ENCODE results near the gene PLCH1.

The PLCH1 gene

DNA sequence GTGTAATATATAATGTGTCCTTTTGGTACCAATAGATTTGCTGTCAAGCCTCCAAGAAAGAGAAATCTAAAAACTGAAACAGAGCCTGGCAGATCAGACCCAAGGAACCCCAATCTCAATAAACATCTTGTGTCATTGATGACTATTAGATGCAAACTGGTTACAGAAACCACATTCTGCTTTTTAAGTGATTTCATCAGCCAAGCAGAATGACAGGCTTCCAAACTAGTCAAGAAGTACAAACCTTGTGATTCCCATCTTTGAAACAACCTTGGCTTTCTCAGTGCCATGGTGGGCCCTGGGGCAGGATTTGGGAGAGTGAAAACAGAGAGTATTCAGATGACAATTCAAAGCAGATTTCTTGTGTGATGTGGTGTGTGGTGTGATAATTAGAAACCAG, 405.8 kb downstream of the PLCH1 start:
- Histone ChIP-seq H3K27ac (ENCODE audit: low read length) (no peak overlapping the region), H3K4me3 (ENCODE audit: low read length) (no peak overlapping the region), H3K36me3 (ENCODE audit: insufficient read depth, low read depth, low read length) (no peaks in the 10 kb centered on the region), H3K9ac (ENCODE audit: low read depth, low read length) (no peak overlapping the region), H3K4me1 (ENCODE audit: insufficient read depth, low read length) (peaks cover 8% of the 10 kb centered on the region; the same call in 1 of the 2 replicates), H3K9me3 (ENCODE audit: insufficient read depth, low read depth, low read length) (no peaks in the 10 kb centered on the region), H3K27me3 (ENCODE audit: insufficient read depth, low read length) (no peaks in the 10 kb centered on the region)

DNA sequence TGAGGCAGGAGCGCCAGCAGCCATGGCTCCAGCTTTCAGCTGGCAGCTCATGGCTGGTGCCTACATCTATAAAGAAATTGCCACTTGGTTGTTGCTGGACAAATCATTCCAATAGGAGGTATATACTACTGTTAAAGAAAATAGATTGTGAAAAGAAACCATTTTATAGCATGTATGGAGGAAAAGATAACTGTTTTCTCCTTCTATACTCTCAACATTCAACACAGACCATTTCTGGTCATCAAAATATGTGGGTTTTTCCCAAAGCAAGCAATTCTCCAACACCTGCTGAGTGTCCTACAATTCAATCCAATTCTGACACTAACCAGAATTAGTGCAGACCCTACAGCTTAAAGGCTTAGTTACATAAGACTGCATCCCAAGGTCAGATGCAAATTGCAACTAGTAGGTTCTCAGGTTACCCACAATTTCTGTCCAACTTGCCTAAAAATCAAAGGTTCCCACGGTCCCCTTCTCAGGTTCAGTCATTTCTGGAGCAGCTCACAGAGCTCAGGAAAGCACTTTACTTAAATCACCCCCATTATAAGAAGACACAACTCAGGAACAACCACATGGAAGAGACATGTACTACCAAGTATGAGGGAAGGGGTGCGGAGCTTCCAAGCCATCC, 409.0 kb downstream of the PLCH1 start:
- H3K9me3 ChIP-seq (ENCODE audit: insufficient read depth, low read depth, low read length), result no peaks in the 10 kb centered on the region
- no peak overlapping the region for H3K27ac ChIP-seq (ENCODE audit: low read length)
- H3K4me1 ChIP-seq (ENCODE audit: insufficient read depth, low read length), result 0 out of 2 replicates have a peak, but pooled peaks cover 4% of the 10 kb centered on the region
- no peaks in the 10 kb centered on the region for H3K27me3 ChIP-seq (ENCODE audit: insufficient read depth, low read length)
- no peak overlapping the region for H3K4me3 ChIP-seq (ENCODE audit: low read length)
- no peak overlapping the region for H3K9ac ChIP-seq (ENCODE audit: low read depth, low read length)
- H3K36me3 ChIP-seq (ENCODE audit: insufficient read depth, low read depth, low read length), result no peaks in the 10 kb centered on the region

DNA sequence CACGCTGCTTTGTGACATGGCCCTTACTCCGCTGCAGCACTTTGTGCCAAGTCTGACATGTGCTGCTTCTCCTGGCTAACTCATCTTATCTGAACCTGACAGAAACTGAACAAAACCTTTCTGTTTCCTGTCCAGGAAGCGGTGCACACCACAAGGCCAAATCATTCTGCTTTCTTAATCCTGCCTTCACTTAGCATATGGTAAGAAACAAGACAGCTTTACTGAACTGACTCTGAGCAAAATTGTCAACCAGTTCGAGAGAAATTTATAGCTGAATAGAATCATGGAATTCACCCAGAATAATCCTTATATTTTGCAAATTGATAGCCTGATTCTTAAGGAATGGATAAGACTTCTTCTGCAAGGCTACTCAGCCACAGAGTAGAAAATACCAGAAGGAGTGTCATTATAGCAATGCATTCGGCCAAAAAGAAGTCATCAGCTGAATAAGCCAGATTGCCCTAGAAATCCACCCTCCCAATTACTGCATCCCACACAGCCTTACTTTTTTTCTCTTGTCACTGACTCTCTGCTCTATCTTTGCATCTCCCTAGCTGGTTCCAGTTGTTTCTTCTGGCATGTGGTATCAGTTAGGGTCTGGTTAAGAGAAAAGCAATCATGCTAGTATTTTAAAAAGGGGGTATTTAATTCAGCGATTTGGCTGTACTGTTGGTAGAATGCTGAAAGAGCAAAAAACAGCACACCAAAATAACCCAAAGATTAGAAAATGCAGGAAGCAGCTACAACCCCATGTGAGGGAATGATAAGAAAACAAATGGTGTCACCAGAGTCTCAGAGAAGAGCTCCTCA, 409.8 kb downstream of the PLCH1 start:
- H3K4me1 ChIP-seq (ENCODE audit: insufficient read depth, low read length), result 0 out of 2 replicates have a peak, but pooled peaks cover 4% of the 10 kb centered on the region
- no peak overlapping the region for H3K27ac ChIP-seq (ENCODE audit: low read length)
- no peak overlapping the region for H3K4me3 ChIP-seq (ENCODE audit: low read length)
- no peak overlapping the region for H3K9ac ChIP-seq (ENCODE audit: low read depth, low read length)
- H3K9me3 ChIP-seq (ENCODE audit: insufficient read depth, low read depth, low read length), result no peaks in the 10 kb centered on the region
- H3K36me3 ChIP-seq (ENCODE audit: insufficient read depth, low read depth, low read length), result no peaks in the 10 kb centered on the region
- H3K27me3 ChIP-seq (ENCODE audit: insufficient read depth, low read length), result no peaks in the 10 kb centered on the region

GRCh38 chr3:155334215-155334913, 410.5 kb downstream of the PLCH1 start:
- H3K27ac ChIP-seq (ENCODE audit: low read length), result no peak overlapping the region
- no peak overlapping the region for H3K9ac ChIP-seq (ENCODE audit: low read depth, low read length)
- no peaks in the 10 kb centered on the region for H3K36me3 ChIP-seq (ENCODE audit: insufficient read depth, low read depth, low read length)

DNA sequence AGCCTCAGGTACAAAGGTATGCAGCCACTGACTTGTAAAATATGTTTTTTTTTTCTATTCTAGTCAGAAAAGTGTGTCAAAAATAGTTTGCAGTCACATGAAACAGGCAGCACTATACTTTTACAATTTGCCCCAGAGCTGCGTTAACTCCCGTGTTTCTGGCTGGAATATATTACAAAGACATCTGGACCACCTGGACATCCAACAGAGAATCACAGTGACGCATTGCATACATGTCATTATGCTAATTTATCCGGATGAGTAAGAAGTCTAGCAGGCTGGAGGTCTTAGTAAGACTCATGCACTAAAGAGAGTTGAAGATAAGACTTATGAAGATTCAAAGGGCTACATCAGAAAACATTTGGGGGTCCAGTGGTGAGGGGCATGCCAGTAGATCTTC, 412.2 kb downstream of the PLCH1 start:
- Histone ChIP-seq H3K36me3 (ENCODE audit: insufficient read depth, low read depth, low read length) (no peaks in the 10 kb centered on the region), H3K4me3 (ENCODE audit: low read length) (no peak overlapping the region), H3K4me1 (ENCODE audit: insufficient read depth, low read length) (0 out of 2 replicates have a peak, but pooled peaks cover 4% of the 10 kb centered on the region)

More at GRCh38 chr3:155334215-155334913, 410.5 kb downstream of the PLCH1 start:
- Histone ChIP-seq H3K27me3 (ENCODE audit: insufficient read depth, low read length) (no peaks in the 10 kb centered on the region), H3K4me1 (ENCODE audit: insufficient read depth, low read length) (0 out of 2 replicates have a peak, but pooled peaks cover 4% of the 10 kb centered on the region), H3K4me3 (ENCODE audit: low read length) (no peak overlapping the region), H3K9me3 (ENCODE audit: insufficient read depth, low read depth, low read length) (no peaks in the 10 kb centered on the region)

GRCh38 chr3:155331078-155331477, 413.8 kb downstream of the PLCH1 start:
- Histone ChIP-seq H3K4me3 (ENCODE audit: low read length) (no peak overlapping the region), H3K27ac (ENCODE audit: low read length) (no peak overlapping the region), H3K36me3 (ENCODE audit: insufficient read depth, low read depth, low read length) (no peaks in the 10 kb centered on the region), H3K27me3 (ENCODE audit: insufficient read depth, low read length) (no peaks in the 10 kb centered on the region), H3K4me1 (ENCODE audit: insufficient read depth, low read length) (0 out of 2 replicates have a peak, but pooled peaks cover 4% of the 10 kb centered on the region), H3K9ac (ENCODE audit: low read depth, low read length) (no peak overlapping the region), H3K9me3 (ENCODE audit: insufficient read depth, low read depth, low read length) (no peaks in the 10 kb centered on the region)

More for the DNA sequence above, 412.2 kb downstream of the PLCH1 start:
- no peaks in the 10 kb centered on the region for H3K27me3 ChIP-seq (ENCODE audit: insufficient read depth, low read length)
- H3K9ac ChIP-seq (ENCODE audit: low read depth, low read length), result no peak overlapping the region
- no peak overlapping the region for H3K27ac ChIP-seq (ENCODE audit: low read length)
- H3K9me3 ChIP-seq (ENCODE audit: insufficient read depth, low read depth, low read length), result no peaks in the 10 kb centered on the region

- Histone ChIP-seq H3K36me3 (ENCODE audit: insufficient read depth, low read depth, low read length) (no peaks in the 10 kb centered on the region), H3K9ac (ENCODE audit: low read depth, low read length) (no peak overlapping the region), H3K4me1 (ENCODE audit: insufficient read depth, low read length) (0 out of 2 replicates have a peak, but pooled peaks cover 4% of the 10 kb centered on the region), H3K4me3 (ENCODE audit: low read length) (no peak overlapping the region), H3K9me3 (ENCODE audit: insufficient read depth, low read depth, low read length) (no peaks in the 10 kb centered on the region), H3K27me3 (ENCODE audit: insufficient read depth, low read length) (no peaks in the 10 kb centered on the region), H3K27ac (ENCODE audit: low read length) (no peak overlapping the region)
Observed at GRCh38 chr3:155330370-155330769, 414.5 kb downstream of the PLCH1 start.

- H3K9ac ChIP-seq (ENCODE audit: low read depth, low read length), result no peak overlapping the region
- H3K9me3 ChIP-seq (ENCODE audit: insufficient read depth, low read depth, low read length), result no peaks in the 10 kb centered on the region
- no peak overlapping the region for H3K27ac ChIP-seq (ENCODE audit: low read length)
- no peaks in the 10 kb centered on the region for H3K27me3 ChIP-seq (ENCODE audit: insufficient read depth, low read length)
- H3K36me3 ChIP-seq (ENCODE audit: insufficient read depth, low read depth, low read length), result no peaks in the 10 kb centered on the region
- 0 out of 2 replicates have a peak, but pooled peaks cover 4% of the 10 kb centered on the region for H3K4me1 ChIP-seq (ENCODE audit: insufficient read depth, low read length)
- H3K4me3 ChIP-seq (ENCODE audit: low read length), result no peak overlapping the region
Observed at GRCh38 chr3:155329513-155330048, 415.3 kb downstream of the PLCH1 start.

GRCh38 chr3:155327871-155328270, 417.0 kb downstream of the PLCH1 start:
- Histone ChIP-seq H3K4me3 (ENCODE audit: low read length) (no peak overlapping the region), H3K27me3 (ENCODE audit: insufficient read depth, low read length) (no peaks in the 10 kb centered on the region)

DNA sequence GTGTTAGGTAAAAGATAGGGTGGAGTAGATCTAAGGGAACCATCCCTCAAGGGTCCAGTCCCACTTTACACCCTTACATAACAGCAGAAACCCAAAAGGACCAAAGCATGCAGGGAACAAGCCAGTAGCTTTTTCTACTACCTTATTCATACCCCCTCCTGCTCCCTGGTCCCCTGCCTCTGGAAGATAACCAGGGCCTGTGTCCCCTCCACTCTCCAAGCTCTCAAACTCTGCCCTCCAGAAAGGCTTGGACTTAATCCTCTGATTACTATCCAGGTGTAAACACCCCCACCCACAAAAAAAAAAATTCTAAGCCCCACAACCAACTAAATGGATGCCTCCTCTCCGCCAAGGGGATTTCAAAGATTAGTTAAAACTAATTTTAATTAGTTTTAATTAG, 417.4 kb downstream of the PLCH1 start:
- H3K9ac ChIP-seq (ENCODE audit: low read depth, low read length), result no peak overlapping the region
- no peaks in the 10 kb centered on the region for H3K27me3 ChIP-seq (ENCODE audit: insufficient read depth, low read length)
- no peak overlapping the region for H3K4me3 ChIP-seq (ENCODE audit: low read length)
- H3K4me1 ChIP-seq (ENCODE audit: insufficient read depth, low read length), result no peaks in the 10 kb centered on the region
- no peaks in the 10 kb centered on the region for H3K36me3 ChIP-seq (ENCODE audit: insufficient read depth, low read depth, low read length)
- H3K27ac ChIP-seq (ENCODE audit: low read length), result no peak overlapping the region
- H3K9me3 ChIP-seq (ENCODE audit: insufficient read depth, low read depth, low read length), result no peaks in the 10 kb centered on the region

More at GRCh38 chr3:155327871-155328270, 417.0 kb downstream of the PLCH1 start:
- Histone ChIP-seq H3K27ac (ENCODE audit: low read length) (no peak overlapping the region), H3K4me1 (ENCODE audit: insufficient read depth, low read length) (0 out of 2 replicates have a peak, but pooled peaks cover 4% of the 10 kb centered on the region), H3K9ac (ENCODE audit: low read depth, low read length) (no peak overlapping the region), H3K36me3 (ENCODE audit: insufficient read depth, low read depth, low read length) (no peaks in the 10 kb centered on the region), H3K9me3 (ENCODE audit: insufficient read depth, low read depth, low read length) (no peaks in the 10 kb centered on the region)

DNA sequence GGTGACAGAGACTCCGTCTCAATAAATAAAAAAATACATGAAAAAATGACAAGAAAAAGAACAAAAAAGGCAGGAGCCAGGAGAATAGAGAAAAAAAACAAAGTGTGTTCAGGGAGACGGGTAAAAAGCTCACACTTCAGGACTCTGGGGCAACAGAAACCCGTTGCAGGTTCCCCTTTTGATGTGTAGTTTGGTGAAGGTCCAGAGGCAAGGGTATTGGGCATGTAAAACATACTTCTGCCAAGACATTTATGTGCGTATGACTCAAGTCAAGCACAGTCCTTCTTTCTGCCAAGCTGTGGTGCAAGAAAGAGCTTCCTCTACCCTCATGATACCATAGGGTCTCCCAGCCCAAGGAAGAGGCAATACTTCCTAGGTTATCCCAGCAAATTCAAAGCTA, 418.0 kb downstream of the PLCH1 start:
- H3K27me3 ChIP-seq (ENCODE audit: insufficient read depth, low read length), result no peaks in the 10 kb centered on the region
- no peaks in the 10 kb centered on the region for H3K9me3 ChIP-seq (ENCODE audit: insufficient read depth, low read depth, low read length)
- no peak overlapping the region for H3K4me3 ChIP-seq (ENCODE audit: low read length)
- no peak overlapping the region for H3K27ac ChIP-seq (ENCODE audit: low read length)
- H3K36me3 ChIP-seq (ENCODE audit: insufficient read depth, low read depth, low read length), result no peaks in the 10 kb centered on the region
- H3K9ac ChIP-seq (ENCODE audit: low read depth, low read length), result no peak overlapping the region
- H3K4me1 ChIP-seq (ENCODE audit: insufficient read depth, low read length), result no peaks in the 10 kb centered on the region
